A673 (cell line): ENCODE results near the gene SLC22A23. TPM values are rescaled to one million over a fixed set of nuclear protein-coding genes. Genes with fewer than 3 reads are reported as not detected.

Source experiments
- BruUV-seq: library from RNA; stranded (reverse); fragments of 400-500 nt; replicated peaks from 2 replicates; lab custom pipeline; 2021; lab: Mats Ljungman, UMichigan
- CTCF ChIA-PET: fragments of 300-600 bp; sonication (Branson Sonifier 250); formaldehyde crosslinking; loops from one replicate; lab custom pipeline; 2022; ENCODE audit warnings: antibody characterized with exemption; lab: Charles Lee
- POLR2A ChIA-PET: fragments of 300-600 bp; sonication (Branson Sonifier 250); formaldehyde crosslinking; loops from one replicate; lab custom pipeline; 2022; ENCODE audit warnings: antibody characterized with exemption; ENCODE audit not compliant: low non-redundant PET; lab: Charles Lee
- DNase-seq: peaks from one replicate; pipeline ENCODE4 v3.0.0-alpha.2; 2015; ENCODE audit warnings: low spot score
- H3K27ac ChIP-seq: fragments of 200-600 bp; sonication (generic); 2 replicates; pipeline ENCODE4 v1.5.1; 2016; ENCODE audit warnings: mixed run types, low read depth, mild to moderate bottlenecking, mixed read lengths, antibody characterized with exemption, low read length; ENCODE audit not compliant: poor library complexity, severe bottlenecking
- H3K27me3 ChIP-seq: fragments of 200-600 bp; sonication (generic); replicated peaks from 2 replicates; pipeline ENCODE4 v1.6.1; 2017; ENCODE audit warnings: mixed run types, low read depth, mild to moderate bottlenecking, mixed read lengths, antibody characterized with exemption, low read length; ENCODE audit not compliant: insufficient read depth, poor library complexity
- H3K36me3 ChIP-seq: fragments of 200-600 bp; sonication (generic); 2 replicates; pipeline ENCODE4 v1.6.1; 2016; ENCODE audit warnings: mixed run types, mild to moderate bottlenecking, mixed read lengths, antibody characterized with exemption, low read length; ENCODE audit not compliant: insufficient read depth, poor library complexity, severe bottlenecking
- H3K4me1 ChIP-seq: fragments of 200-600 bp; sonication (generic); 2 replicates; pipeline ENCODE4 v1.6.1; 2017; ENCODE audit warnings: mixed run types, mild to moderate bottlenecking, mixed read lengths, antibody characterized with exemption, low read length; ENCODE audit not compliant: insufficient read depth, poor library complexity, severe bottlenecking
- H3K4me3 ChIP-seq: fragments of 200-600 bp; sonication (generic); 2 replicates; pipeline ENCODE4 v1.5.1; 2016; ENCODE audit warnings: low read depth, mixed run types, mild to moderate bottlenecking, mixed read lengths, low read length; ENCODE audit not compliant: poor library complexity, severe bottlenecking
- H3K9me3 ChIP-seq: fragments of 200-600 bp; sonication (generic); 2 replicates; pipeline ENCODE4 v1.6.1; 2016; ENCODE audit warnings: mixed run types, low read depth, mild to moderate bottlenecking, mixed read lengths, antibody characterized with exemption, low read length; ENCODE audit not compliant: poor library complexity, severe bottlenecking
- CTCF ChIP-seq: fragments of 300-800, 200-600 bp; sonication (generic); conservative IDR thresholded peaks from 2 replicates; pipeline ENCODE4 v1.5.1; 2017; ENCODE audit warnings: low read depth, mild to moderate bottlenecking, antibody characterized with exemption, low read length, moderate library complexity, mixed read lengths
- EZH2 ChIP-seq: fragments of 200-600 bp; sonication (generic); IDR thresholded peaks from 2 replicates; pipeline ENCODE4 v1.6.1; 2017; ENCODE audit warnings: borderline replicate concordance, low read depth, mild to moderate bottlenecking, mixed read lengths, antibody characterized with exemption, low read length; ENCODE audit not compliant: poor library complexity, severe bottlenecking
- intact Hi-C: fragments of 100-400 bp; cut with micrococcal nuclease; formaldehyde crosslinking; loops from one replicate; pipeline ENCODE4 v1.10.0; 2022; ENCODE audit not compliant: unreplicated experiment
- total RNA-seq: library from RNA; stranded (reverse); gene quantifications from 2 replicates; pipeline ENCODE4 v1.2.3, GENCODE V29; 2021

The SLC22A23 gene
- total RNA-seq, 1 experiment from 2014 or later = 6.2 TPM

- Histone ChIP-seq H3K4me1 (peaks cover 46% of the 10 kb centered on the region), H3K4me3 (peak overlapping the region; percentile 40), H3K27me3 (no peaks in the 10 kb centered on the region), H3K36me3 (no peaks in the 10 kb centered on the region), H3K27ac (peak overlapping the region; percentile 59), H3K9me3 (no peaks in the 10 kb centered on the region)
- TF ChIP-seq EZH2 = no peak
- TF ChIP-seq CTCF = no peak
- CTCF ChIA-PET = no interaction called here
- BruUV-seq = no TSS peak
- intact Hi-C loops = no loop called here
- POLR2A ChIA-PET = no interaction called here
- DNase-seq = peak; percentile 87
Observed at GRCh38 chr6:3356056-3356823, 100.6 kb downstream of the SLC22A23 start.

GRCh38 chr6:3355358-3356055 lies 101.3 kb downstream of the SLC22A23 start:
- BruUV-seq = TSS peak; percentile 61
- Histone ChIP-seq H3K4me3 (peak overlapping the region; percentile 40), H3K4me1 (peaks cover 54% of the 10 kb centered on the region), H3K9me3 (no peaks in the 10 kb centered on the region), H3K27me3 (no peaks in the 10 kb centered on the region), H3K27ac (peak overlapping the region; percentile 86), H3K36me3 (no peaks in the 10 kb centered on the region)
- DNase-seq = no peak
- CTCF ChIA-PET = no interaction called here
- TF ChIP-seq CTCF = no peak
- no peak for TF ChIP-seq EZH2
- POLR2A ChIA-PET = no interaction called here
- intact Hi-C loops = no loop called here

GRCh38 chr6:3355011-3355357 lies 101.9 kb downstream of the SLC22A23 start:
- H3K4me3 ChIP-seq = no peak overlapping the region
- H3K36me3 ChIP-seq = no peaks in the 10 kb centered on the region
- H3K27ac ChIP-seq = peak overlapping the region; percentile 86
- TF ChIP-seq CTCF = no peak
- TF ChIP-seq EZH2 = no peak
- no peaks in the 10 kb centered on the region for H3K9me3 ChIP-seq
- ChIA-PET CTCF (no interaction called here), POLR2A (no interaction called here)
- intact Hi-C loops = no loop called here
- no peak for DNase-seq
- peaks cover 59% of the 10 kb centered on the region for H3K4me1 ChIP-seq
- no TSS peak for BruUV-seq
- no peaks in the 10 kb centered on the region for H3K27me3 ChIP-seq
